Transverse colon (tissue), 4 donors: ENCODE data around the gene HSH2D. TPM values are rescaled to one million over a fixed set of nuclear protein-coding genes. Genes with fewer than 3 reads are reported as not detected.

Experiments used
- DNase-seq: peaks from one replicate; pipeline ENCODE4 v3.0.0-alpha.2; 2019
- H3K27ac ChIP-seq, 4 donors: fragments of 200-600 bp; sonication (generic); 2 replicates each; pipeline ENCODE4 v1.5.1; 2016 to 2018; ENCODE audit warnings: inconsistent platforms in 4 of 4
- H3K27me3 ChIP-seq: fragments of 200-600 bp; sonication (generic); 2 replicates; pipeline ENCODE4 v1.5.1; 2017; ENCODE audit warnings: inconsistent platforms
- H3K36me3 ChIP-seq, 4 donors: fragments of 200-600 bp; sonication (generic); 2 replicates each; pipeline ENCODE4 v1.5.1; 2017 to 2019; ENCODE audit warnings: inconsistent platforms in 4 of 4
- H3K4me1 ChIP-seq, 4 donors: fragments of 200-600 bp; sonication (generic); 2 replicates each; pipeline ENCODE4 v1.5.1; 2017 to 2020; ENCODE audit warnings: inconsistent platforms in 4 of 4
- H3K4me3 ChIP-seq, 4 donors: fragments of 200-600 bp; sonication (generic); 1 replicate in 1 of 4; 2 replicates in 3 of 4; pipeline versions ENCODE4 v1.5.1 to v1.6.1; 2017 to 2019; ENCODE audit warnings: inconsistent platforms in 4 of 4
- H3K9me3 ChIP-seq, 2 donors: fragments of 200-600 bp; sonication (generic); 2 replicates each; pipeline ENCODE4 v1.5.1; 2017 to 2019; ENCODE audit warnings: inconsistent platforms in 2 of 2
- EP300 ChIP-seq: sonication (generic); formaldehyde crosslinking; IDR thresholded peaks from one replicate; pipeline ENCODE4 v1.6.1; 2017; ENCODE audit warnings: antibody characterized with exemption, low read depth
- POLR2A ChIP-seq: fragments of 450-650 bp; IDR thresholded peaks from one replicate; pipeline ENCODE4 v1.6.1; 2016; ENCODE audit warnings: antibody characterized with exemption, mild to moderate bottlenecking, moderate library complexity
- POLR2AphosphoS5 ChIP-seq, 3 donors: sonication (generic); formaldehyde crosslinking; IDR thresholded peaks; one replicate each; pipeline ENCODE4 v1.6.1; 2016; ENCODE audit warnings: antibody characterized with exemption in 3 of 3
- WGBS, 2 donors: methylation state at CpG; one replicate each; pipeline ENCODE4 v1.1.5; 2018; ENCODE audit warnings: low coverage in 1 of 2; 5-methylcytosine and 5-hydroxymethylcytosine counted together
- in situ Hi-C, 4 donors: fragments of 200-750 bp; cut with MboI; loops; one replicate each; pipeline versions ENCODE4 v1.15.0 to v1.15.1; 2017; ENCODE audit warnings: low sequenced_read_pairs in 3 of 4, low pct_ligation_motif_present in 1 of 4, low pct_unique_long_range_greater_than_20kb in 1 of 4
- intact Hi-C: fragments of 100-400 bp; cut with DNase I; formaldehyde crosslinking; loops from one replicate; pipeline ENCODE4 v1.15.1; 2023; ENCODE audit warnings: low total_unique reads
- total RNA-seq, 4 donors: library from RNA; depleted of rRNA; stranded (reverse); fragments of >200 nt; gene quantifications; one replicate each; pipeline ENCODE4 v1.1.0, GENCODE V29; 2016
- TF ChIP-seq, protein P1 (sequence below), 5 experiments: fragments of 200-600 bp in 3 of 5; fragments of 450-650 bp in 2 of 5; sonication (generic) in 3 of 5; IDR thresholded peaks; 1 replicate in 2 of 5; 2 replicates in 3 of 5; pipeline ENCODE4 v1.5.1; 2016 to 2017; ENCODE audit warnings: antibody characterized with exemption in 5 of 5, inconsistent platforms in 3 of 5, mild to moderate bottlenecking in 2 of 5, moderate library complexity in 1 of 5

The HSH2D gene
- total RNA-seq, 4 donors from 2014 or later, result 17.6 to 55.4 (median 30.8) TPM

- in situ Hi-C loops, result no loop called here
- 67 to 83% methylated on average over 1 of the region's 1 CpG for WGBS, 2 donors
These were observed 11.6 kb downstream of the HSH2D start for GRCh38 chr19:16155128-16155527.

DNA sequence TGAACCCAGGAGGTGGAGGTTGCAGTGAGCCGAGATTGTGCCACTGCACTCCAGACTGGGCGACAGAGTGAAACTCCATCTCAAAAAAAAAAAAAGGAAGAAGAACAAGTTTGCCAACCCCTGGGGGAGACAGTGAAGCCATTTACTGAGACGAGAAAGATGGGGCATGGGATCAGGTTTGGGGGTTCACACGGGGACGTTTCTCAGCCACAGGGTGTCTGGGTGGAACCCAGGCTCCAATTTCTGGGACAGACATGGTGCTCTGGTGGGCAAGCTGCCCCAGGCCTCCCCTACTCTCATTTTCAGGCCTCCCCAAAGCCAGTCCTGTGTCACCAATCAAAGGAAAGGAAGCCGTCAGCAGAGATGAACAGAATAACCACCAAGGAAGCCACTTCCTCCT lies 13.4 kb downstream of the HSH2D start:
- H3K36me3 ChIP-seq, result peaks cover 0 to 8% (median 0%) of the 10 kb centered on the region in 4 donors
- in situ Hi-C loops (no loop called here), intact Hi-C loops (no loop called here)
- H3K27me3 ChIP-seq, result no peaks in the 10 kb centered on the region
- TF ChIP-seq, protein P1, sequence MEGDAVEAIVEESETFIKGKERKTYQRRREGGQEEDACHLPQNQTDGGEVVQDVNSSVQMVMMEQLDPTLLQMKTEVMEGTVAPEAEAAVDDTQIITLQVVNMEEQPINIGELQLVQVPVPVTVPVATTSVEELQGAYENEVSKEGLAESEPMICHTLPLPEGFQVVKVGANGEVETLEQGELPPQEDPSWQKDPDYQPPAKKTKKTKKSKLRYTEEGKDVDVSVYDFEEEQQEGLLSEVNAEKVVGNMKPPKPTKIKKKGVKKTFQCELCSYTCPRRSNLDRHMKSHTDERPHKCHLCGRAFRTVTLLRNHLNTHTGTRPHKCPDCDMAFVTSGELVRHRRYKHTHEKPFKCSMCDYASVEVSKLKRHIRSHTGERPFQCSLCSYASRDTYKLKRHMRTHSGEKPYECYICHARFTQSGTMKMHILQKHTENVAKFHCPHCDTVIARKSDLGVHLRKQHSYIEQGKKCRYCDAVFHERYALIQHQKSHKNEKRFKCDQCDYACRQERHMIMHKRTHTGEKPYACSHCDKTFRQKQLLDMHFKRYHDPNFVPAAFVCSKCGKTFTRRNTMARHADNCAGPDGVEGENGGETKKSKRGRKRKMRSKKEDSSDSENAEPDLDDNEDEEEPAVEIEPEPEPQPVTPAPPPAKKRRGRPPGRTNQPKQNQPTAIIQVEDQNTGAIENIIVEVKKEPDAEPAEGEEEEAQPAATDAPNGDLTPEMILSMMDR (IDR thresholded peaks at IDR 0.05), result no peak
- no peak for TF ChIP-seq POLR2AphosphoS5 (IDR thresholded peaks at IDR 0.05)
- TF ChIP-seq POLR2A, result no peak
- TF ChIP-seq EP300, result no peak
- H3K9me3 ChIP-seq, result no peaks in the 10 kb centered on the region
- H3K27ac ChIP-seq, result no peak overlapping the region
- WGBS, 2 donors, result 70 to 81% methylated on average over 3 to 6 of the region's 6 CpGs
- no peak overlapping the region for H3K4me3 ChIP-seq
- DNase-seq, result no peak
- no peaks in the 10 kb centered on the region for H3K4me1 ChIP-seq

More at GRCh38 chr19:16155128-16155527, 11.6 kb downstream of the HSH2D start:
- Histone ChIP-seq H3K4me1 (peaks cover 0 to under 1% (median 0%) of the 10 kb centered on the region in 4 donors), H3K9me3 (no peaks in the 10 kb centered on the region), H3K36me3 (peaks cover 0 to 8% (median 0%) of the 10 kb centered on the region in 4 donors), H3K27me3 (no peaks in the 10 kb centered on the region), H3K4me3 (no peak overlapping the region), H3K27ac (peak overlapping the region in 1 of 4 donors; percentile 29)
- TF ChIP-seq POLR2A, result no peak
- TF ChIP-seq POLR2AphosphoS5 (IDR thresholded peaks at IDR 0.05), result no peak
- TF ChIP-seq, protein P1 (IDR thresholded peaks at IDR 0.05), result no peak
- no peak for TF ChIP-seq EP300
- intact Hi-C loops, result no loop called here
- no peak for DNase-seq

DNA sequence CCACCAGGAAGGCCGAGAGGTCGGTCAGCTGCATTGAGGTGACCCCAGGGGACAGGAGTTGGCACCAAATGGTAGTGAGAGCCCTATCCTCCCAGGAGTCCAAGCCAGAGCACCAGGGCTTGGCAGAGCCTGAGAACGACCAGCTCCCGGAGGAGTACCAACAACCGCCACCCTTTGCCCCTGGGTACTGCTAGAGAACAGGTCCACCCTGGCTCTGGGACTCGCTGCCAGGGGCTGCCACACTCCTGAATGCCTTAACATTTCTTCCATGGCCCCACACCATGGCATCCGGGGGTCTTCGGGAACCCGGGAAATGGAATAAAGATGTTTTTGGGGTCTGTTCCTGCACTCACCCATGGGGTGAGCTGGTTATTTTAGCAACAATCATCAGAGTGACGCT lies 14.1 kb downstream of the HSH2D start:
- Histone ChIP-seq H3K36me3 (peaks cover 0 to 5% (median 0%) of the 10 kb centered on the region in 4 donors), H3K27me3 (no peaks in the 10 kb centered on the region), H3K27ac (no peak overlapping the region), H3K4me3 (no peak overlapping the region), H3K9me3 (no peaks in the 10 kb centered on the region), H3K4me1 (no peaks in the 10 kb centered on the region)
- 92% methylated on average over 10 of the region's 10 CpGs; no CpG with 5 or more reads in 1 of the 2 donors for WGBS, 2 donors
- no peak for TF ChIP-seq POLR2A
- TF ChIP-seq, protein P1 (IDR thresholded peaks at IDR 0.05), result no peak
- no peak for TF ChIP-seq EP300
- no peak for TF ChIP-seq POLR2AphosphoS5 (IDR thresholded peaks at IDR 0.05)
- intact Hi-C loops, result no loop called here
- DNase-seq, result no peak
- in situ Hi-C loops, result no loop called here

DNA sequence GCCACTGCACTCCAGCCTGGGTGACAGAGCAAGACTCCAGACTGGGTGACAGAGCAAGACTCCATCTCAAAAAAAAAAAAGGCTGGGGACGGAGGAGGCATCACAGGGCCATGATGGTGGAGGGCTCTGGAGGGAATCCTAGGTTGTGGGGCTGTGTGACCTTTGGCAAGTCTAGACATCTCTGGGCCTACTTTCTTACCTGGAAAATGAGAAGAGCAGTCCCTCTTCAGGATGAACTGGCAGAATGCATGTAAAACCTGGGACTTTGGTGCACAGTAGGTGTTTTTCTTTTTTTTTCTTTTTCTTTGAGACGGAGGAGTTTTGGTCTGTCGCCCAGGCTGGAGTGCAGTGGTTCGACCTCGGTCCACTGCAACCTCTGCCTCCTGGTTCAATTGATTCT lies 16.2 kb downstream of the HSH2D start:
- no peak overlapping the region for H3K4me3 ChIP-seq
- 89% methylated on average over 4 to 5 of the region's 5 CpGs for WGBS, 2 donors
- no peak overlapping the region for H3K27ac ChIP-seq
- in situ Hi-C loops (no loop called here), intact Hi-C loops (no loop called here)
- TF ChIP-seq EP300 (no peak), POLR2A (no peak), POLR2AphosphoS5 (IDR thresholded peaks at IDR 0.05) (no peak)
- TF ChIP-seq, protein P1 (IDR thresholded peaks at IDR 0.05), result no peak
- H3K27me3 ChIP-seq, result no peaks in the 10 kb centered on the region
- H3K36me3 ChIP-seq, result no peaks in the 10 kb centered on the region
- H3K4me1 ChIP-seq, result peaks cover 0 to 12% (median 0%) of the 10 kb centered on the region in 4 donors
- DNase-seq, result no peak
- H3K9me3 ChIP-seq, result no peaks in the 10 kb centered on the region
